ENCODE data around the gene CCR7. TPM values are rescaled to one million over a fixed set of nuclear protein-coding genes. Genes with fewer than 3 reads are reported as not detected.

Gene CCR7
- total and polyA plus RNA-seq, 2 of the 13 experiments (the other 11 are each of a cell fraction or from before 2014, with no cell fraction given) = 0.04 to 0.53 TPM

GRCh38 chr17:40551091-40551878, 14.0 kb downstream of the CCR7 start (continued):
- TF ChIP-seq MXD1 (CRISPR knock-in tag; IDR thresholded peaks at IDR 0.05) (no peak), ATRX (CRISPR knock-in tag; IDR thresholded peaks at IDR 0.05; ENCODE audit: borderline replicate concordance) (no peak), SALL2 (CRISPR knock-in tag; IDR thresholded peaks at IDR 0.05) (peak; percentile 87), GMEB2 (CRISPR knock-in tag; IDR thresholded peaks at IDR 0.05; ENCODE audit: low read depth) (no peak), ZNF33B (CRISPR knock-in tag; IDR thresholded peaks at IDR 0.05) (no peak), XRCC5 (optimal IDR thresholded peaks at IDR 0.05; ENCODE audit: low read length) (peak; percentile 73), NCOR1 (IDR thresholded peaks at IDR 0.05; ENCODE audit: borderline replicate concordance, low read length) (peak; percentile 86; the same call in 1 of the 2 replicates), DR1 (CRISPR knock-in tag; IDR thresholded peaks at IDR 0.05) (no peak), MYNN (CRISPR knock-in tag; IDR thresholded peaks at IDR 0.05; ENCODE audit: low read depth) (no peak), ESRRA (CRISPR knock-in tag; IDR thresholded peaks at IDR 0.05; ENCODE audit: low read depth) (peak; percentile 97), SP4 (CRISPR knock-in tag; IDR thresholded peaks at IDR 0.05) (peak; percentile 15; the same call in 1 of the 2 replicates), MXD3 (CRISPR knock-in tag; IDR thresholded peaks at IDR 0.05) (no peak), ARID2 (CRISPR knock-in tag; IDR thresholded peaks at IDR 0.05; ENCODE audit: borderline replicate concordance) (peak; percentile 95; the same call in 1 of the 2 replicates), PHF20 (CRISPR knock-in tag; IDR thresholded peaks at IDR 0.05) (no peak), GTF3A (CRISPR knock-in tag; conservative IDR thresholded peaks at IDR 0.05) (no peak), ZNF3 (CRISPR knock-in tag; IDR thresholded peaks at IDR 0.05) (peak; percentile 98), MYPOP (CRISPR knock-in tag; IDR thresholded peaks at IDR 0.05) (peak; percentile 64; the same call in 1 of the 2 replicates), U2AF2 (IDR thresholded peaks at IDR 0.05; ENCODE audit: low read depth, low read length) (no peak), ZHX2 (IDR thresholded peaks at IDR 0.05; ENCODE audit: low read depth) (peak; percentile 68; the same call in 1 of the 2 replicates), ZHX2 (CRISPR knock-in tag; IDR thresholded peaks at IDR 0.05; ENCODE audit: borderline replicate concordance) (0 out of 2 replicates have a peak, but pooled peaks have one; percentile 48)
